Breast epithelium (tissue), 4 donors: ENCODE data around the gene SCAF11. TPM values are rescaled to one million over a fixed set of nuclear protein-coding genes. Genes with fewer than 3 reads are reported as not detected.
A peak's percentile ranks its signal among the peaks of the same experiment; 100 is the strongest.

Experiments
- DNase-seq, 2 donors: peaks; one replicate each; pipeline ENCODE4 v3.0.0-alpha.2; 2019; ENCODE audit warnings: low spot score in 2 of 2
- H3K27ac ChIP-seq, 2 donors: fragments of 200-600 bp; sonication (generic) in 1 of 2; one replicate each; pipeline ENCODE4 v1.5.1; 2016 to 2019; ENCODE audit warnings: mild to moderate bottlenecking in 1 of 2
- H3K27me3 ChIP-seq, 2 donors: fragments of 200-600 bp; sonication (generic) in 1 of 2; one replicate each; pipeline versions ENCODE4 v1.5.1 to v1.6.0; 2017 to 2019; ENCODE audit warnings: control low read depth in 1 of 2, mild to moderate bottlenecking in 1 of 2
- H3K36me3 ChIP-seq: fragments of 200-600 bp; one replicate; pipeline ENCODE4 v1.5.1; 2019
- H3K4me1 ChIP-seq, 2 donors: fragments of 200-600 bp; sonication (generic); one replicate each; pipeline ENCODE4 v1.5.1; 2016 to 2019; ENCODE audit warnings: control low read depth in 1 of 2
- H3K4me3 ChIP-seq, 3 donors: fragments of 200-600 bp; sonication (generic); 1 replicate in 2 of 3; 2 replicates in 1 of 3; pipeline ENCODE4 v1.5.1; 2016 to 2019; ENCODE audit warnings: mild to moderate bottlenecking in 3 of 3, moderate library complexity in 2 of 3
- H3K9me3 ChIP-seq, 2 donors: fragments of 200-600 bp; sonication (generic) in 1 of 2; one replicate each; pipeline ENCODE4 v1.5.1; 2016 to 2019; ENCODE audit warnings: control low read depth in 1 of 2
- CTCF ChIP-seq, 3 donors: fragments of 450-650 bp; IDR thresholded peaks; one replicate each; pipeline ENCODE4 v1.5.1; 2016 to 2017; ENCODE audit warnings: antibody characterized with exemption in 3 of 3, mild to moderate bottlenecking in 3 of 3, moderate library complexity in 3 of 3
- POLR2A ChIP-seq: fragments of 450-650 bp; IDR thresholded peaks from one replicate; pipeline ENCODE4 v1.6.1; 2016; ENCODE audit warnings: antibody characterized with exemption, mild to moderate bottlenecking, moderate library complexity
- POLR2AphosphoS5 ChIP-seq, 3 donors: sonication (generic); formaldehyde crosslinking; IDR thresholded peaks; one replicate each; pipeline ENCODE4 v1.6.1; 2017; ENCODE audit warnings: antibody characterized with exemption in 3 of 3
- intact Hi-C: fragments of 100-400 bp; cut with DNase I; formaldehyde crosslinking; loops from one replicate; pipeline ENCODE4 v1.15.1; 2023; ENCODE audit warnings: low total_unique reads
- total RNA-seq, 3 donors: library from RNA; depleted of rRNA; stranded (reverse); fragments of >200 nt; gene quantifications; one replicate each; pipeline ENCODE4 v1.1.0, GENCODE V29; 2016

Gene SCAF11
- total RNA-seq, 3 donors from 2014 or later: 141 to 195 (median 177) TPM

GRCh38 chr12:45994736-45995135 is 4.4 kb upstream of the SCAF11 start:
- no peak overlapping the region for H3K4me3 ChIP-seq
- intact Hi-C loops: no loop called here

GRCh38 chr12:45991284-45992249 is 1.2 kb upstream of the SCAF11 start:
- intact Hi-C loops: no loop called here

More at GRCh38 chr12:45994736-45995135, 4.4 kb upstream of the SCAF11 start:
- H3K36me3 ChIP-seq: no peaks in the 10 kb centered on the region
- no peaks in the 10 kb centered on the region for H3K9me3 ChIP-seq
- no peak for DNase-seq
- no peaks in the 10 kb centered on the region for H3K4me1 ChIP-seq
- H3K27me3 ChIP-seq: no peaks in the 10 kb centered on the region
- H3K27ac ChIP-seq: no peak overlapping the region
- no peak for TF ChIP-seq CTCF (IDR thresholded peaks at IDR 0.05)
- TF ChIP-seq POLR2AphosphoS5 (IDR thresholded peaks at IDR 0.05): no peak
- no peak for TF ChIP-seq POLR2A

GRCh38 chr12:45989721-45990467 is 480 bp downstream of the SCAF11 start:
- intact Hi-C loops: no loop called here
- H3K36me3 ChIP-seq: no peaks in the 10 kb centered on the region
- peak; percentile 50 to 66 for DNase-seq
- peaks cover 5 to 15% of the 10 kb centered on the region in 2 donors for H3K4me1 ChIP-seq
- H3K9me3 ChIP-seq: no peaks in the 10 kb centered on the region
- no peaks in the 10 kb centered on the region for H3K27me3 ChIP-seq
- H3K4me3 ChIP-seq: peak overlapping the region; percentile 85 to 96 (median 87)
- TF ChIP-seq POLR2AphosphoS5 (IDR thresholded peaks at IDR 0.05): no peak
- TF ChIP-seq POLR2A: peak; percentile 39
- H3K27ac ChIP-seq: peak overlapping the region; percentile 99 to 100

More at GRCh38 chr12:45991284-45992249, 1.2 kb upstream of the SCAF11 start:
- no peaks in the 10 kb centered on the region for H3K9me3 ChIP-seq
- peak overlapping the region; percentile 85 to 96 (median 87) for H3K4me3 ChIP-seq
- H3K27ac ChIP-seq: peak overlapping the region; percentile 99 to 100
- TF ChIP-seq POLR2A (peak; percentile 60), POLR2AphosphoS5 (IDR thresholded peaks at IDR 0.05) (peak; percentile 34 to 77 (median 63)), CTCF (IDR thresholded peaks at IDR 0.05) (no peak)
- peaks cover 5 to 15% of the 10 kb centered on the region in 2 donors for H3K4me1 ChIP-seq
- H3K27me3 ChIP-seq: no peaks in the 10 kb centered on the region
- peak; percentile 60 to 73 for DNase-seq
- H3K36me3 ChIP-seq: no peaks in the 10 kb centered on the region

GRCh38 chr12:45989287-45989686 is 1.1 kb downstream of the SCAF11 start:
- no peak for DNase-seq
- peaks cover 5 to 15% of the 10 kb centered on the region in 2 donors for H3K4me1 ChIP-seq
- TF ChIP-seq CTCF (IDR thresholded peaks at IDR 0.05): no peak
- no peak for TF ChIP-seq POLR2AphosphoS5 (IDR thresholded peaks at IDR 0.05)
- TF ChIP-seq POLR2A: no peak
- no peaks in the 10 kb centered on the region for H3K27me3 ChIP-seq
- H3K27ac ChIP-seq: peak overlapping the region; percentile 99 to 100
- peak overlapping the region; percentile 85 to 96 (median 87) for H3K4me3 ChIP-seq
- intact Hi-C loops: no loop called here
- H3K9me3 ChIP-seq: no peaks in the 10 kb centered on the region
- no peaks in the 10 kb centered on the region for H3K36me3 ChIP-seq

GRCh38 chr12:45988264-45988663 is 2.1 kb downstream of the SCAF11 start:
- intact Hi-C loops: no loop called here
- H3K4me1 ChIP-seq: peaks cover 5 to 15% of the 10 kb centered on the region in 2 donors
- TF ChIP-seq POLR2AphosphoS5 (IDR thresholded peaks at IDR 0.05) (no peak), CTCF (IDR thresholded peaks at IDR 0.05) (no peak), POLR2A (no peak)
- no peak overlapping the region for H3K27ac ChIP-seq
- no peaks in the 10 kb centered on the region for H3K36me3 ChIP-seq
- no peak for DNase-seq
- H3K4me3 ChIP-seq: peak overlapping the region in 1 of 3 donors; percentile 96
- H3K9me3 ChIP-seq: no peaks in the 10 kb centered on the region
- H3K27me3 ChIP-seq: no peaks in the 10 kb centered on the region
